Stimulated activated CD4-positive, alpha-beta T cell treated with anti-CD3 and anti-CD28 coated beads, Interleukin-4, amount 100 ng/mL, for 48 hours (primary cell): ENCODE results near the gene NEK9.
A peak's percentile ranks its signal among the peaks of the same experiment; 100 is the strongest.

Experiments used
- DNase-seq, 2 donors: peaks; one replicate each; pipeline ENCODE4 v3.0.0-alpha.2; 2020; ENCODE audit warnings: low read depth in 2 of 2

The NEK9 gene

GRCh38 chr14:75067212-75067611 lies 59.6 kb downstream of the NEK9 start:
- DNase-seq, result no peak

GRCh38 chr14:75066691-75067090 lies 60.2 kb downstream of the NEK9 start:
- DNase-seq, result no peak

GRCh38 chr14:75064205-75064567 lies 62.7 kb downstream of the NEK9 start:
- DNase-seq, result no peak

- peak; percentile 88 to 91 for DNase-seq
These were observed 63.2 kb downstream of the NEK9 start, which contains the start of gene ACYP1 for GRCh38 chr14:75063491-75064204. TSS of gene ACYP1 (minus strand) at chr14:75064024. CDS start at chr14:75063553, 471 bp downstream.

- no peak for DNase-seq
These were observed 63.8 kb downstream of the NEK9 start for GRCh38 chr14:75063013-75063412.

GRCh38 chr14:75060420-75060819 lies 66.4 kb downstream of the NEK9 start:
- no peak for DNase-seq

- DNase-seq, result no peak
These were observed 67.2 kb downstream of the NEK9 start for GRCh38 chr14:75059642-75060041.

- no peak for DNase-seq
These were observed 72.4 kb downstream of the NEK9 start for GRCh38 chr14:75054421-75054820.

- DNase-seq, result no peak
These were observed 73.2 kb downstream of the NEK9 start for GRCh38 chr14:75053396-75054291.

GRCh38 chr14:75051556-75051899 lies 75.3 kb downstream of the NEK9 start:
- no peak for DNase-seq

- peak; percentile 64 to 70 for DNase-seq
These were observed 75.8 kb downstream of the NEK9 start, which contains the start of gene MLH3 for GRCh38 chr14:75050852-75051555. TSS of gene MLH3 (minus strand) at chr14:75051467. CDS start at chr14:75049655, 1,812 bp downstream.

GRCh38 chr14:75049731-75050201 lies 77.1 kb downstream of the NEK9 start:
- DNase-seq, result no peak

GRCh38 chr14:75049136-75049535 lies 77.7 kb downstream of the NEK9 start:
- no peak for DNase-seq

GRCh38 chr14:75048101-75048500 lies 78.7 kb downstream of the NEK9 start:
- DNase-seq, result no peak

- DNase-seq, result no peak
These were observed 79.3 kb downstream of the NEK9 start for GRCh38 chr14:75047506-75047905.

GRCh38 chr14:75046899-75047298 lies 79.9 kb downstream of the NEK9 start:
- no peak for DNase-seq

- no peak for DNase-seq
These were observed 80.6 kb downstream of the NEK9 start for GRCh38 chr14:75046275-75046674.

GRCh38 chr14:75044752-75045151 lies 82.1 kb downstream of the NEK9 start:
- no peak for DNase-seq

- no peak for DNase-seq
These were observed 82.5 kb downstream of the NEK9 start for GRCh38 chr14:75044322-75044721.

GRCh38 chr14:75042035-75042434 lies 84.8 kb downstream of the NEK9 start:
- DNase-seq, result no peak

GRCh38 chr14:75041613-75042012 lies 85.2 kb downstream of the NEK9 start:
- no peak for DNase-seq

- DNase-seq, result no peak
These were observed 85.9 kb downstream of the NEK9 start for GRCh38 chr14:75040959-75041358.
